Measurements from ENCODE around the gene NTM.
"Not testable (repeated sequence)": the region's sequence is repeated elsewhere in the genome, so short reads cannot be mapped to it uniquely, and the experiment has no call there.

- TF ChIP-seq, protein P1, sequence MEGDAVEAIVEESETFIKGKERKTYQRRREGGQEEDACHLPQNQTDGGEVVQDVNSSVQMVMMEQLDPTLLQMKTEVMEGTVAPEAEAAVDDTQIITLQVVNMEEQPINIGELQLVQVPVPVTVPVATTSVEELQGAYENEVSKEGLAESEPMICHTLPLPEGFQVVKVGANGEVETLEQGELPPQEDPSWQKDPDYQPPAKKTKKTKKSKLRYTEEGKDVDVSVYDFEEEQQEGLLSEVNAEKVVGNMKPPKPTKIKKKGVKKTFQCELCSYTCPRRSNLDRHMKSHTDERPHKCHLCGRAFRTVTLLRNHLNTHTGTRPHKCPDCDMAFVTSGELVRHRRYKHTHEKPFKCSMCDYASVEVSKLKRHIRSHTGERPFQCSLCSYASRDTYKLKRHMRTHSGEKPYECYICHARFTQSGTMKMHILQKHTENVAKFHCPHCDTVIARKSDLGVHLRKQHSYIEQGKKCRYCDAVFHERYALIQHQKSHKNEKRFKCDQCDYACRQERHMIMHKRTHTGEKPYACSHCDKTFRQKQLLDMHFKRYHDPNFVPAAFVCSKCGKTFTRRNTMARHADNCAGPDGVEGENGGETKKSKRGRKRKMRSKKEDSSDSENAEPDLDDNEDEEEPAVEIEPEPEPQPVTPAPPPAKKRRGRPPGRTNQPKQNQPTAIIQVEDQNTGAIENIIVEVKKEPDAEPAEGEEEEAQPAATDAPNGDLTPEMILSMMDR (IDR thresholded peaks at IDR 0.05; ENCODE audit: extremely low read depth in 1 of 2, insufficient read depth in 1 of 2, low read depth in 1 of 2, low read length in 2 of 2), result not testable (repeated sequence)
- not testable (repeated sequence) for TF ChIP-seq EZH2 (IDR thresholded peaks at IDR 0.05; ENCODE audit: borderline replicate concordance, low read depth, low read length, severe bottlenecking); FOS (IDR thresholded peaks at IDR 0.05; ENCODE audit: borderline replicate concordance, insufficient read depth, low read length); MAX (IDR thresholded peaks at IDR 0.05; ENCODE audit: insufficient read depth, insufficient read length)
Observed at GRCh38 chr11:131424257-131424876, 54.0 kb downstream of the NTM start.

All from endothelial cell of umbilical vein (primary cell).